Tibial artery (tissue), 4 donors: Measurements from ENCODE around the gene NLK.

ENCODE experiments used
- DNase-seq, 2 donors: peaks; one replicate each; pipeline ENCODE4 v3.0.0-alpha.2; 2019
- H3K27ac ChIP-seq, 2 donors: fragments of 200-600 bp; sonication (generic) in 1 of 2; 1 replicate in 1 of 2; 2 replicates in 1 of 2; pipeline ENCODE4 v1.5.1; 2018 to 2019; ENCODE audit warnings: mild to moderate bottlenecking in 1 of 2
- H3K27me3 ChIP-seq, 2 donors: fragments of 200-600 bp; sonication (generic) in 1 of 2; one replicate each; pipeline versions ENCODE4 v1.5.1 to v1.6.0; 2016 to 2019
- H3K36me3 ChIP-seq, 3 donors: fragments of 200-600 bp; sonication (generic) in 2 of 3; one replicate each; pipeline ENCODE4 v1.5.1; 2016 to 2019; ENCODE audit warnings: mild to moderate bottlenecking in 2 of 3
- H3K4me1 ChIP-seq, 4 donors: fragments of 200-600 bp; sonication (generic) in 2 of 4; 1 replicate in 3 of 4; 2 replicates in 1 of 4; pipeline ENCODE4 v1.5.1; 2016 to 2019
- H3K4me3 ChIP-seq, 2 donors: fragments of 200-600 bp; sonication (generic) in 1 of 2; 1 replicate in 1 of 2; 2 replicates in 1 of 2; pipeline ENCODE4 v1.5.1; 2018 to 2019; ENCODE audit warnings: mild to moderate bottlenecking in 2 of 2
- H3K9me3 ChIP-seq, 3 donors: fragments of 200-600 bp; sonication (generic) in 1 of 3; one replicate each; pipeline ENCODE4 v1.5.1; 2016 to 2019
- intact Hi-C: fragments of 100-400 bp; cut with DNase I; formaldehyde crosslinking; loops from one replicate; pipeline ENCODE4 v1.15.0; 2023; ENCODE audit warnings: low total_unique reads
- TF ChIP-seq, protein P1 (sequence below), 2 experiments: fragments of 200-600 bp in 1 of 2; fragments of 450-650 bp in 1 of 2; IDR thresholded peaks; one replicate each; pipeline ENCODE4 v1.5.1; 2017 to 2019; ENCODE audit warnings: antibody characterized with exemption in 2 of 2, mild to moderate bottlenecking in 1 of 2, moderate library complexity in 1 of 2

Gene NLK

DNA sequence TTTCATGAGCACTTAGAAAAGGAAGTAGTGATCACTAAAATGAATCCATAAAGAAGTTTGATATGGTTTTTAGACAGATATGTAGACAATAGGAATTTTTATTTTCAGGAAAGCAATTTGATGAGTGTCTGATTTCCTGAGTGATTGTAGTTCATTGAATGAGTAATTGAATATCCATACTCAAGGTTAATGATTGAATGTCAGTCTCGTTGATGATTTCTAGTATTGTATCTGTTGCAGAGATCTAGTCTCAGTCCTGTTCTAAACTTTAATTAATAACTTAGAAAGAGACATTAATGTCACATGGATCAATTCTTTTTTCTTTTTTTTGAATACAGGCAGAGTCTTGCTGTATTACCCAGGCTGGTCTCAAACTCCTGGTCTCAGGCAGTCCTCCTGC, 78.3 kb downstream of the NLK start:
- H3K27me3 ChIP-seq = no peaks in the 10 kb centered on the region
- H3K9me3 ChIP-seq = no peaks in the 10 kb centered on the region
- peaks cover 6 to 8% (median 8%) of the 10 kb centered on the region in 3 donors for H3K36me3 ChIP-seq
- DNase-seq = no peak
- intact Hi-C loops = no loop called here
- H3K27ac ChIP-seq = no peak overlapping the region
- H3K4me1 ChIP-seq = no peaks in the 10 kb centered on the region
- no peak overlapping the region for H3K4me3 ChIP-seq
- TF ChIP-seq, protein P1, sequence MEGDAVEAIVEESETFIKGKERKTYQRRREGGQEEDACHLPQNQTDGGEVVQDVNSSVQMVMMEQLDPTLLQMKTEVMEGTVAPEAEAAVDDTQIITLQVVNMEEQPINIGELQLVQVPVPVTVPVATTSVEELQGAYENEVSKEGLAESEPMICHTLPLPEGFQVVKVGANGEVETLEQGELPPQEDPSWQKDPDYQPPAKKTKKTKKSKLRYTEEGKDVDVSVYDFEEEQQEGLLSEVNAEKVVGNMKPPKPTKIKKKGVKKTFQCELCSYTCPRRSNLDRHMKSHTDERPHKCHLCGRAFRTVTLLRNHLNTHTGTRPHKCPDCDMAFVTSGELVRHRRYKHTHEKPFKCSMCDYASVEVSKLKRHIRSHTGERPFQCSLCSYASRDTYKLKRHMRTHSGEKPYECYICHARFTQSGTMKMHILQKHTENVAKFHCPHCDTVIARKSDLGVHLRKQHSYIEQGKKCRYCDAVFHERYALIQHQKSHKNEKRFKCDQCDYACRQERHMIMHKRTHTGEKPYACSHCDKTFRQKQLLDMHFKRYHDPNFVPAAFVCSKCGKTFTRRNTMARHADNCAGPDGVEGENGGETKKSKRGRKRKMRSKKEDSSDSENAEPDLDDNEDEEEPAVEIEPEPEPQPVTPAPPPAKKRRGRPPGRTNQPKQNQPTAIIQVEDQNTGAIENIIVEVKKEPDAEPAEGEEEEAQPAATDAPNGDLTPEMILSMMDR (IDR thresholded peaks at IDR 0.05) = no peak

DNA sequence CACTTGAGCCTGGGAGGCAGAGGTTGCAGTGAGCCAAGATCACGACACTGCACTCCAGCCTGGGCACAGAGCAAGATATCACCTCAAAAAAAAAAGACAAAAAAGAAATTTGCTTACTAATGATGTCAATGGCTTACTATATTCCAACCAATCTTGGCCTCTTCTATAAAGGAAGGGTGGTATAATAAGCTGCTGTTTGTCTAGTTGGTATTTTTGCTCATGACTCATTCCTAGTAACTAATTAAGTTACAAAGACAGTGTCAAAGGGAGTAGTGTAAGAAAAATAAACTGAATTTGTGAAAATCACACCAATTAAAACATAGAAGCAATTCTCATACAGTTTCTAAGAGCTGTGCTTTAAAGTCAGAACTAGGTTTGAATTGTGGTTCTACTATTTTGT, 82.5 kb downstream of the NLK start:
- TF ChIP-seq, protein P1 (IDR thresholded peaks at IDR 0.05) = no peak
- intact Hi-C loops = no loop called here
- DNase-seq = no peak
- Histone ChIP-seq H3K27me3 (no peaks in the 10 kb centered on the region), H3K4me3 (no peak overlapping the region), H3K36me3 (peaks cover 6 to 8% (median 8%) of the 10 kb centered on the region in 3 donors), H3K9me3 (no peaks in the 10 kb centered on the region), H3K4me1 (no peaks in the 10 kb centered on the region), H3K27ac (no peak overlapping the region)

DNA sequence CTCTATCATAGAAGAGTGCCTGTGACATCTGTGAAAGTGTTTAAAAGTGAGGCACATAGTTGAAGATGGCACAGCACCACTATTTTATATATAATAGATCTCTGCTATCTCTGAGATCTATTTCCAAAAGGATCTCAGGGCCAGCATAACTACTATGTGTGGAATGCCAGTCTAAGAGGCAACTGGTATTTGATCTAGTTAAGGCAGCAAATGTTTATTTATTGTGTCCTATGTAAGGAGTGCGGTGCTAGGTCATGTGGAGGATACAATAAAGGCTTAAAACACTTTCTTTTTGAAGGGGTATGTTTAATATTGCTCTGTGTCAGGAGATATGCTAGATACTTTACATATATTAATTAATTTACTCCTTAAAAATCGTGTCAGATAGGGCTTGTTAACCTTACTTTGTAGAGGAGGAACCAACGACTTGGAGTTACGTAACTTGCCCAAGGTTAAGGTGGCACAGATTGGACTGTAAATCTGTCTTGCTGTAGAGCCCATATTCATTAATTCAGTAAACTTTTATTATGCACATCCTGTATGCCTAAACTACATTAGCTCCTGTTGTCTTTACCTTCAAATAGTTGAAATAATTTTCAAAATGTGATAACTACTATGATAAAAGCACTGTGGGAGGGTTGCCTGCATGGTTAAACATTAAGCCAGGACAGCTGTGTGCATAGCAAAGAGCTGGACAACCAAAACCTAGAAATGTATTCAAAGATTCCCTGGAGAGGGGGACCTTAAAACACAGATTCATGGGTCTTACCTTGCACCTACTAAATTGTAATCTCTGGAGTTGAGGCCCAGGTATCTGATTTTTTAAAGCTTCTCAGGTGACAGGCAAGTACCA, 83.3 kb downstream of the NLK start:
- H3K9me3 ChIP-seq = no peaks in the 10 kb centered on the region
- no peak overlapping the region for H3K4me3 ChIP-seq
- H3K27ac ChIP-seq = no peak overlapping the region
- H3K4me1 ChIP-seq = no peaks in the 10 kb centered on the region
- H3K27me3 ChIP-seq = no peaks in the 10 kb centered on the region
- no peak for DNase-seq
- intact Hi-C loops = no loop called here
- TF ChIP-seq, protein P1 (IDR thresholded peaks at IDR 0.05) = no peak
- H3K36me3 ChIP-seq = peaks cover 6 to 8% (median 8%) of the 10 kb centered on the region in 3 donors

DNA sequence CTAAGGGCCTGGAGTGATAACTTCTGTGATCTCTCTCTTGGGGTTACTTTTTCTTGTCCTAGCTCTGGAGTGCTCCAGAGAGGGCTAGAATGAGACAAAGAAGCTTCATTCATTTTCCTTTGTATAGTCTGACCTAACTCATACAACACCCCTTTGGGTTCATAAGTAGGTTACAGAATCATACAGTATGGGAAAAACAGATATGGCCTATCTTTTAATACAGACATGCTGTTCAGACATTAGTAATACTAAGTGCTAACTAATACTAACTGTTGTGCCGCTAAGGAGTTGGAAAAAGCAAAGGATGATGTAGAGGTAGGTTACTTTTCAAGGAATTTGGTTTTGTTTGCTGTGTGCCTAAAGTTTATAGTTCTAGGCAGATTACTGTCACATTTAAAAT, 84.7 kb downstream of the NLK start:
- no peaks in the 10 kb centered on the region for H3K27me3 ChIP-seq
- DNase-seq = no peak
- no peak overlapping the region for H3K4me3 ChIP-seq
- TF ChIP-seq, protein P1 (IDR thresholded peaks at IDR 0.05) = no peak
- no peak overlapping the region for H3K27ac ChIP-seq
- intact Hi-C loops = no loop called here
- H3K36me3 ChIP-seq = peaks cover 6 to 8% (median 8%) of the 10 kb centered on the region in 3 donors
- peaks cover 0 to 5% (median 0%) of the 10 kb centered on the region in 4 donors for H3K4me1 ChIP-seq
- no peaks in the 10 kb centered on the region for H3K9me3 ChIP-seq

DNA sequence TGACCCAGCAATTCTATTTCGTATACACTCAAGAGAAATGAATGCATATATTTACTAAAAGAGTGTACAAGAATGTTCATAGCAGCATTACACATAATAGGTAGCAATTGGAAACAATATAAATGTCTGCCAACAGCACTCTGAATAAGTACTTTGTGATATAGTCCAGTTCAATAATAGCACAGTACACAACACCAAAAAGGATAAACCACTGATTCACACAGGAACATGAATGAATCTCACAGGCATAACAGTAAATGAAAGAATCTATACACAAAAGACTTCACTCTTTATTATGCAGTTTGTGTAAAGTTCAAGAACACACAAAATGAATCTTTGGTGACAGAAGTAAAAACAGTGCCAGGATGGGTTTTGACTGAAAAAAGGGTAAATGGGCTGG, 86.3 kb downstream of the NLK start:
- H3K36me3 ChIP-seq = peaks cover 6 to 16% (median 9%) of the 10 kb centered on the region in 3 donors
- intact Hi-C loops = no loop called here

More for the DNA sequence above, 86.3 kb downstream of the NLK start:
- H3K27ac ChIP-seq = no peak overlapping the region
- H3K27me3 ChIP-seq = no peaks in the 10 kb centered on the region
- TF ChIP-seq, protein P1 (IDR thresholded peaks at IDR 0.05) = no peak
- H3K4me3 ChIP-seq = no peak overlapping the region
- no peaks in the 10 kb centered on the region for H3K9me3 ChIP-seq
- H3K4me1 ChIP-seq = peaks cover 0 to 5% (median 0%) of the 10 kb centered on the region in 4 donors
- no peak for DNase-seq
